GM12873 (cell line): ENCODE results near the gene PPP4C.

Experiments used
- TF ChIP-seq, protein P1 (sequence below): IDR thresholded peaks from 2 replicates; pipeline ENCODE4 v1.5.1; 2012; ENCODE audit warnings: low read depth, mild to moderate bottlenecking, moderate library complexity, low read length, control low read depth; ENCODE audit not compliant: insufficient read depth; ENCODE audit errors: missing control alignments

PPP4C gene

GRCh38 chr16:30066761-30067583, 8.8 kb upstream of the PPP4C start:
- TF ChIP-seq, protein P1, sequence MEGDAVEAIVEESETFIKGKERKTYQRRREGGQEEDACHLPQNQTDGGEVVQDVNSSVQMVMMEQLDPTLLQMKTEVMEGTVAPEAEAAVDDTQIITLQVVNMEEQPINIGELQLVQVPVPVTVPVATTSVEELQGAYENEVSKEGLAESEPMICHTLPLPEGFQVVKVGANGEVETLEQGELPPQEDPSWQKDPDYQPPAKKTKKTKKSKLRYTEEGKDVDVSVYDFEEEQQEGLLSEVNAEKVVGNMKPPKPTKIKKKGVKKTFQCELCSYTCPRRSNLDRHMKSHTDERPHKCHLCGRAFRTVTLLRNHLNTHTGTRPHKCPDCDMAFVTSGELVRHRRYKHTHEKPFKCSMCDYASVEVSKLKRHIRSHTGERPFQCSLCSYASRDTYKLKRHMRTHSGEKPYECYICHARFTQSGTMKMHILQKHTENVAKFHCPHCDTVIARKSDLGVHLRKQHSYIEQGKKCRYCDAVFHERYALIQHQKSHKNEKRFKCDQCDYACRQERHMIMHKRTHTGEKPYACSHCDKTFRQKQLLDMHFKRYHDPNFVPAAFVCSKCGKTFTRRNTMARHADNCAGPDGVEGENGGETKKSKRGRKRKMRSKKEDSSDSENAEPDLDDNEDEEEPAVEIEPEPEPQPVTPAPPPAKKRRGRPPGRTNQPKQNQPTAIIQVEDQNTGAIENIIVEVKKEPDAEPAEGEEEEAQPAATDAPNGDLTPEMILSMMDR = no peak

DNA sequence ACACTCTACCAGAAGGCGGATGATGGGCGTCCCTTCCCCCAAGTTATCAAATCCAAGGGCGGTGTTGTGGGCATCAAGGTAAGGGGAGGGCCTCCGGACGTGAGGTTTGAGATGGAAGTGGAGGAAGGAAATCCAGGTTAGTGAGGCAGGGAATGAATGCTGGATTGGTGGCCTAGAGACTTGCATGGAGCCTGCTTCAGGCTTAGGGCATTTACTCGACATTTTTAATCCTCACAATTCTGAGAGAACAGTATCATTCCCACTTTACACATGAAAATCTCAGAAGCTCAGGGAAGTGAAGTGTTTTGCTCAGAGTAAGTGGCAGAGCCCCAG, 8.2 kb upstream of the PPP4C start:
- TF ChIP-seq, protein P1 = no peak

DNA sequence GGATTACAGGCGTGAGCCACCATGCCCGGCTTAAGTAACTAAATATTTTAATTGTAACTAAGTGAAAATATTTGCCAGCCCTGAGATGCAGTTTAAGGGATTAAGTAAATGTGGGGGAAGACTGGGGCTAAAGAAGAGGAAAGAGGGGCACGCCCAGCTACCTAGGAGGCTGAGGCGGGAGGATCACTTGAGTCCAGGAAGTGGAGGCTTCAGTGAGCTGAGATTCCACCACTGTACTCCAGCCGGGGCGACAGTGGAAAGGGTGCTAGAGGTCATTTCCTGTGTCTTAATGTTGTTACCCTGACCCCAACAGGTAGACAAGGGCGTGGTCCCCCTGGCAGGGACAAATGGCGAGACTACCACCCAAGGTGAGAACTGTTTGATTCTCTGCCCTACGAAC, 7.5 kb upstream of the PPP4C start:
- TF ChIP-seq, protein P1 = no peak

GRCh38 chr16:30068750-30069610, 6.8 kb upstream of the PPP4C start:
- TF ChIP-seq, protein P1 = peak; percentile 64

GRCh38 chr16:30069611-30070462, 6.0 kb upstream of the PPP4C start:
- TF ChIP-seq, protein P1 = no peak

DNA sequence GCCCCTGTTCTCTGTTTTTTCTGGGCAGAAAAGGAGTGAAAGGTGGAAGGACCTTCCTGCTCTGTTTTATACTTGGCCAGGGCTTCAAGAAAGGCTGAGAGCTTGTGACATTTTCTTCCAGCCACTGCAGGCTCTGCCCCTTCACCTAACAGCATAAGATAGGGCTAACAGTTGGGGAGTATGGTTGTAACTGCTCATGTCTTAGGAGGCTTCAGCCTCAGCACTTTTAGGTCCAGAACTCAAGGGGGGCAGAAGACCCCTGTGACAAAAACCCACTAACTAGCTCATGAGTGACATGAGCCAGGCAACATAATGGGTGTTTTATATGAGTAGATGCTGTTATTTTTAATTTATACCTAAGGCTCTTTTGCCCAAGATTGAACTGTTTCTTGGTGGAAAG, 5.3 kb upstream of the PPP4C start:
- TF ChIP-seq, protein P1 = no peak
